Gastrocnemius medialis (tissue), 4 donors: ENCODE data around the gene LHX5.

ENCODE experiments used
- POLR2A ChIP-seq, 2 donors: fragments of 450-650 bp; IDR thresholded peaks; one replicate each; pipeline ENCODE4 v1.6.1; 2017; ENCODE audit warnings: antibody characterized with exemption in 2 of 2, mild to moderate bottlenecking in 2 of 2, moderate library complexity in 2 of 2
- TF ChIP-seq, protein P1 (sequence below), 5 experiments: fragments of 450-650 bp in 3 of 5; fragments of 200-600 bp in 2 of 5; sonication (generic) in 2 of 5; IDR thresholded peaks in 4 of 5; conservative IDR thresholded peaks in 1 of 5; 1 replicate in 4 of 5; 2 replicates in 1 of 5; pipeline ENCODE4 v1.5.1; 2016 to 2019; ENCODE audit warnings: antibody characterized with exemption in 5 of 5, mild to moderate bottlenecking in 3 of 5, moderate library complexity in 3 of 5

- TF ChIP-seq, protein P1, sequence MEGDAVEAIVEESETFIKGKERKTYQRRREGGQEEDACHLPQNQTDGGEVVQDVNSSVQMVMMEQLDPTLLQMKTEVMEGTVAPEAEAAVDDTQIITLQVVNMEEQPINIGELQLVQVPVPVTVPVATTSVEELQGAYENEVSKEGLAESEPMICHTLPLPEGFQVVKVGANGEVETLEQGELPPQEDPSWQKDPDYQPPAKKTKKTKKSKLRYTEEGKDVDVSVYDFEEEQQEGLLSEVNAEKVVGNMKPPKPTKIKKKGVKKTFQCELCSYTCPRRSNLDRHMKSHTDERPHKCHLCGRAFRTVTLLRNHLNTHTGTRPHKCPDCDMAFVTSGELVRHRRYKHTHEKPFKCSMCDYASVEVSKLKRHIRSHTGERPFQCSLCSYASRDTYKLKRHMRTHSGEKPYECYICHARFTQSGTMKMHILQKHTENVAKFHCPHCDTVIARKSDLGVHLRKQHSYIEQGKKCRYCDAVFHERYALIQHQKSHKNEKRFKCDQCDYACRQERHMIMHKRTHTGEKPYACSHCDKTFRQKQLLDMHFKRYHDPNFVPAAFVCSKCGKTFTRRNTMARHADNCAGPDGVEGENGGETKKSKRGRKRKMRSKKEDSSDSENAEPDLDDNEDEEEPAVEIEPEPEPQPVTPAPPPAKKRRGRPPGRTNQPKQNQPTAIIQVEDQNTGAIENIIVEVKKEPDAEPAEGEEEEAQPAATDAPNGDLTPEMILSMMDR (IDR thresholded peaks at IDR 0.05 in 4 of 5, conservative IDR thresholded peaks at IDR 0.05 in 1 of 5), result no peak
- TF ChIP-seq POLR2A (IDR thresholded peaks at IDR 0.05), result no peak
These were observed 29.2 kb upstream of the LHX5 start for GRCh38 chr12:113500782-113501311.
